MV-4-11 (cell line): ENCODE data around the gene CD200R1.

Experiments used
- DNase-seq: peaks from one replicate; lab custom pipeline; 2025; lab: John Stamatoyannopoulos, UW

CD200R1 gene

GRCh38 chr3:112974894-112975293 lies at the start of gene CD200R1:
Gene CD200R1 (minus strand): TSS chr3:112975103. CDS start chr3:112974857, 246 bp downstream.
- no peak for DNase-seq

GRCh38 chr3:113021471-113021870 lies 46.6 kb upstream of the CD200R1 start:
- DNase-seq, result no peak

GRCh38 chr3:113019182-113020137 lies 44.6 kb upstream of the CD200R1 start:
- DNase-seq, result peak; percentile 92

GRCh38 chr3:113018536-113019181 lies 43.8 kb upstream of the CD200R1 start:
- no peak for DNase-seq

GRCh38 chr3:113013593-113013992 lies 38.7 kb upstream of the CD200R1 start:
- DNase-seq, result no peak

- DNase-seq, result no peak
Observed at GRCh38 chr3:113008117-113008516, 33.2 kb upstream of the CD200R1 start.

GRCh38 chr3:113006359-113007056 lies 31.6 kb upstream of the CD200R1 start:
- no peak for DNase-seq

- no peak for DNase-seq
Observed at GRCh38 chr3:113005611-113006010, 30.7 kb upstream of the CD200R1 start.

GRCh38 chr3:113002679-113003078 lies 27.8 kb upstream of the CD200R1 start:
- DNase-seq, result no peak

- DNase-seq, result no peak
Observed at GRCh38 chr3:113002037-113002436, 27.1 kb upstream of the CD200R1 start.

GRCh38 chr3:113000691-113001090 lies 25.8 kb upstream of the CD200R1 start:
- no peak for DNase-seq

GRCh38 chr3:112995800-112996199 lies 20.9 kb upstream of the CD200R1 start:
- no peak for DNase-seq

- peak; percentile 84 for DNase-seq
Observed at GRCh38 chr3:112990672-112991602, 16.0 kb upstream of the CD200R1 start, which contains the start of gene GTPBP8. Gene GTPBP8 (plus strand): TSS chr3:112990984. CDS start chr3:112991000, 16 bp downstream.

- no peak for DNase-seq
Observed at GRCh38 chr3:112987710-112988334, 12.9 kb upstream of the CD200R1 start.

- DNase-seq, result no peak
Observed at GRCh38 chr3:112984485-112984884, 9.6 kb upstream of the CD200R1 start.

- peak; percentile 12 for DNase-seq
Observed at GRCh38 chr3:112982710-112983109, 7.8 kb upstream of the CD200R1 start.

GRCh38 chr3:112980080-112980479 lies 5.2 kb upstream of the CD200R1 start:
- no peak for DNase-seq

- DNase-seq, result peak; percentile 30
Observed at GRCh38 chr3:112979244-112979832, 4.4 kb upstream of the CD200R1 start.

- DNase-seq, result no peak
Observed at GRCh38 chr3:112976953-112977352, 2.0 kb upstream of the CD200R1 start.

GRCh38 chr3:112976001-112976400 lies 1.1 kb upstream of the CD200R1 start:
- DNase-seq, result no peak

GRCh38 chr3:112974178-112974517 lies 755 bp downstream of the CD200R1 start:
- no peak for DNase-seq
